Measurements from ENCODE around the gene KRTAP5-5.

The KRTAP5-5 gene

GRCh38 chr11:1679881-1680280 lies 50.3 kb downstream of the KRTAP5-5 start:
- DNase-seq (ENCODE audit: low read depth) = no peak

All from T follicular helper cell (primary cell).